GM12892 (cell line): ENCODE results near the gene SLC44A1.

Experiments used
- POLR2A ChIP-seq: IDR thresholded peaks from 2 replicates; pipeline ENCODE4 v1.6.1; 2011; ENCODE audit warnings: low read depth, low read length, control low read depth
- POLR2AphosphoS5 ChIP-seq: IDR thresholded peaks from 2 replicates; pipeline ENCODE4 v1.6.1; 2011; ENCODE audit warnings: low read depth, low read length, control low read depth

GRCh38 chr9:105436783-105437182 is 192.3 kb downstream of the SLC44A1 start:
- TF ChIP-seq POLR2A (no peak), POLR2AphosphoS5 (no peak)
